Keratinocyte (primary cell): ENCODE data around the gene FOXL2. TPM values are rescaled to one million over a fixed set of nuclear protein-coding genes. Genes with fewer than 3 reads are reported as not detected.

ENCODE experiments used
- DNase-seq: peaks from one replicate; pipeline ENCODE4 v3.0.0-alpha.2; 2011; ENCODE audit warnings: low read depth, missing footprints, low spot score
- FAIRE-seq: peaks from 2 replicates; lab custom pipeline; 2011; peaks lifted over from hg19 to GRCh38; lab: Jason Lieb, UNC
- H2AFZ ChIP-seq: 2 replicates; pipeline ENCODE4 v1.6.0; 2012; ENCODE audit warnings: low read length, control low read depth, inconsistent platforms; ENCODE audit not compliant: control insufficient read depth
- H3K27ac ChIP-seq: 2 replicates; pipeline ENCODE4 v1.5.1; 2011; ENCODE audit warnings: low read length; ENCODE audit not compliant: control insufficient read depth, insufficient read depth
- H3K27me3 ChIP-seq: 3 replicates; pipeline ENCODE4 v1.6.0; 2011; ENCODE audit warnings: low read length; ENCODE audit not compliant: control insufficient read depth, insufficient read depth; ENCODE audit errors: extremely low read depth
- H3K36me3 ChIP-seq, 2 experiments: 2 replicates in 1 of 2; 3 replicates in 1 of 2; pipeline ENCODE4 v1.5.1; 2011; ENCODE audit warnings: low read length in 2 of 2, mild to moderate bottlenecking in 1 of 2; ENCODE audit not compliant: control insufficient read depth in 2 of 2, insufficient read depth in 2 of 2; ENCODE audit errors: extremely low read depth in 1 of 2
- H3K4me1 ChIP-seq: 3 replicates; pipeline ENCODE4 v1.5.1; 2011; ENCODE audit warnings: low read length; ENCODE audit not compliant: control insufficient read depth, insufficient read depth; ENCODE audit errors: extremely low read depth
- H3K4me2 ChIP-seq: 3 replicates; pipeline ENCODE4 v1.6.0; 2011; ENCODE audit warnings: low read depth, low read length; ENCODE audit not compliant: control insufficient read depth, insufficient read depth; ENCODE audit errors: extremely low read depth
- H3K4me3 ChIP-seq, 3 experiments: fragments of 200-600 bp in 1 of 3; sonication (generic) in 1 of 3; 2 replicates in 2 of 3; 3 replicates in 1 of 3; pipeline ENCODE4 v1.5.1; 2011 to 2016; ENCODE audit warnings: low read length in 3 of 3, mild to moderate bottlenecking in 3 of 3, control low read depth in 2 of 3, inconsistent platforms in 1 of 3, low read depth in 1 of 3, mixed read lengths in 1 of 3, mixed run types in 1 of 3, moderate library complexity in 1 of 3; ENCODE audit not compliant: control insufficient read depth in 2 of 3, insufficient read depth in 2 of 3; ENCODE audit errors: extremely low read depth in 1 of 3
- H3K79me2 ChIP-seq: 2 replicates; pipeline ENCODE4 v1.6.0; 2012; ENCODE audit warnings: low read length; ENCODE audit not compliant: control insufficient read depth, insufficient read depth
- H3K9ac ChIP-seq: 3 replicates; pipeline ENCODE4 v1.6.0; 2011; ENCODE audit warnings: low read length; ENCODE audit not compliant: control insufficient read depth, insufficient read depth; ENCODE audit errors: extremely low read depth
- H3K9me1 ChIP-seq: 3 replicates; pipeline ENCODE4 v1.6.0; 2011; ENCODE audit warnings: low read length; ENCODE audit not compliant: control insufficient read depth, insufficient read depth; ENCODE audit errors: extremely low read depth
- H3K9me3 ChIP-seq: 2 replicates; pipeline ENCODE4 v1.5.1; 2012; ENCODE audit warnings: low read depth, low read length; ENCODE audit not compliant: control insufficient read depth
- H4K20me1 ChIP-seq: 3 replicates; pipeline ENCODE4 v1.6.0; 2011; ENCODE audit warnings: low read length; ENCODE audit not compliant: control insufficient read depth, insufficient read depth; ENCODE audit errors: extremely low read depth
- EZH2 ChIP-seq: IDR thresholded peaks from one replicate; pipeline ENCODE4 v1.6.1; 2012; ENCODE audit warnings: inconsistent platforms, mild to moderate bottlenecking, low read length, moderate library complexity
- dilution Hi-C: fragments of 300-500 bp; cut with MboI; formaldehyde crosslinking; loops from one replicate; pipeline ENCODE4 v1.7.0; 2020; ENCODE audit warnings: low sequenced_read_pairs; ENCODE audit not compliant: extremely low pct_ligation_motif_present
- polyA plus RNA-seq, 5 experiments: library from polyadenylated mRNA; depleted of rRNA in 3 of 5; stranded (reverse) in 3 of 5; stranded (forward) in 1 of 5; unstranded in 1 of 5; fragments of >200 nt; gene quantifications; 1 replicate in 1 of 5; 2 replicates in 3 of 5; 3 replicates in 1 of 5; pipeline versions ENCODE4 v1.2.1 to v1.2.3, GENCODE V29; 2011 to 2012; ENCODE audit warnings: missing spikeins in 2 of 5, low read depth in 1 of 5, low replicate concordance in 1 of 5
- TF ChIP-seq, protein P1 (sequence below), 3 experiments: IDR thresholded peaks in 1 of 3; conservative IDR thresholded peaks in 1 of 3; optimal IDR thresholded peaks in 1 of 3; 2 replicates in 2 of 3; 3 replicates in 1 of 3; pipeline versions ENCODE3 to v1.5.1; 2011; ENCODE audit warnings: low read length in 3 of 3, mild to moderate bottlenecking in 3 of 3, moderate library complexity in 2 of 3, control low read depth in 1 of 3, inconsistent platforms in 1 of 3; ENCODE audit not compliant: insufficient read depth in 2 of 3; ENCODE audit errors: extremely low read depth in 1 of 3

The FOXL2 gene
- polyA plus RNA-seq, 1 donor (not counting 4 experiments of a cell fraction or from before 2014, with no cell fraction given): 0.25 TPM

DNA sequence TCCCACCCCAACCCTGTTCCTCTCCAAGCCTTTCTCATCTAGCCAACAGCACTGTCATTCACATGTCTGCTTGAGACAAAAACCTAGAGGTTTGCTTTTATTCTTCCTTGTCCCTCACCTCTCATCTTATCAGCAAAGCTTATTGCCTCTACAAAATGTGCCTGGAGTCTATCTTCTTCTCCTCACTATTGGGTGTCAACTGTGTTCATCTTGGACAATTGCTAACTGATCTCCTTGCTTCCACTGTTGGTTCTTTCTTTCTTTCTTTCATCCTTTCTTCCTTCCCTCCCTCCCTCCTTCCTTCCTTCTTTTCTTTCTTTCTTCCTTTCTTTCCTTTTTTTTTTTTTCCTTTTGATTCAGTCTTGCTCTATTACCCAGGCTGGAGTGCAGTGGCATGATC lies 48.2 kb downstream of the FOXL2 start:
- Histone ChIP-seq H3K27me3 (no peaks in the 10 kb centered on the region), H2AFZ (peak overlapping the region; percentile 54), H3K9ac (no peak overlapping the region), H3K4me1 (peaks cover 8% of the 10 kb centered on the region), H3K9me1 (no peaks in the 10 kb centered on the region), H4K20me1 (no peaks in the 10 kb centered on the region), H3K36me3 (no peaks in the 10 kb centered on the region), H3K4me3 (no peak overlapping the region), H3K27ac (no peak overlapping the region), H3K4me2 (no peak overlapping the region), H3K9me3 (no peaks in the 10 kb centered on the region), H3K79me2 (no peaks in the 10 kb centered on the region)
- DNase-seq: no peak
- dilution Hi-C loops: no loop called here
- TF ChIP-seq, protein P1, sequence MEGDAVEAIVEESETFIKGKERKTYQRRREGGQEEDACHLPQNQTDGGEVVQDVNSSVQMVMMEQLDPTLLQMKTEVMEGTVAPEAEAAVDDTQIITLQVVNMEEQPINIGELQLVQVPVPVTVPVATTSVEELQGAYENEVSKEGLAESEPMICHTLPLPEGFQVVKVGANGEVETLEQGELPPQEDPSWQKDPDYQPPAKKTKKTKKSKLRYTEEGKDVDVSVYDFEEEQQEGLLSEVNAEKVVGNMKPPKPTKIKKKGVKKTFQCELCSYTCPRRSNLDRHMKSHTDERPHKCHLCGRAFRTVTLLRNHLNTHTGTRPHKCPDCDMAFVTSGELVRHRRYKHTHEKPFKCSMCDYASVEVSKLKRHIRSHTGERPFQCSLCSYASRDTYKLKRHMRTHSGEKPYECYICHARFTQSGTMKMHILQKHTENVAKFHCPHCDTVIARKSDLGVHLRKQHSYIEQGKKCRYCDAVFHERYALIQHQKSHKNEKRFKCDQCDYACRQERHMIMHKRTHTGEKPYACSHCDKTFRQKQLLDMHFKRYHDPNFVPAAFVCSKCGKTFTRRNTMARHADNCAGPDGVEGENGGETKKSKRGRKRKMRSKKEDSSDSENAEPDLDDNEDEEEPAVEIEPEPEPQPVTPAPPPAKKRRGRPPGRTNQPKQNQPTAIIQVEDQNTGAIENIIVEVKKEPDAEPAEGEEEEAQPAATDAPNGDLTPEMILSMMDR (optimal IDR thresholded peaks at IDR 0.05 in 1 of 3, IDR thresholded peaks at IDR 0.05 in 1 of 3, conservative IDR thresholded peaks at IDR 0.05 in 1 of 3; ENCODE audit: extremely low read depth in 1 of 3, insufficient read depth in 2 of 3, low read length in 3 of 3): no peak
- no peak for TF ChIP-seq EZH2
- FAIRE-seq: no peak

GRCh38 chr3:138898301-138898700 lies 48.6 kb downstream of the FOXL2 start:
- H3K4me1 ChIP-seq: peaks cover 8% of the 10 kb centered on the region
- no peak overlapping the region for H3K9ac ChIP-seq
- peak overlapping the region; percentile 54 for H2AFZ ChIP-seq
- no peak overlapping the region for H3K27ac ChIP-seq
- no peaks in the 10 kb centered on the region for H3K27me3 ChIP-seq
- H3K79me2 ChIP-seq: no peaks in the 10 kb centered on the region
- H3K9me3 ChIP-seq: no peaks in the 10 kb centered on the region
- no peaks in the 10 kb centered on the region for H3K36me3 ChIP-seq
- DNase-seq (no peak), FAIRE-seq (no peak)
- dilution Hi-C loops: no loop called here
- H3K4me3 ChIP-seq: no peak overlapping the region
- no peak overlapping the region for H3K4me2 ChIP-seq
- TF ChIP-seq, protein P1 (optimal IDR thresholded peaks at IDR 0.05 in 1 of 3, IDR thresholded peaks at IDR 0.05 in 1 of 3, conservative IDR thresholded peaks at IDR 0.05 in 1 of 3; ENCODE audit: extremely low read depth in 1 of 3, insufficient read depth in 2 of 3, low read length in 3 of 3): no peak
- TF ChIP-seq EZH2: no peak
- H4K20me1 ChIP-seq: no peaks in the 10 kb centered on the region
- no peaks in the 10 kb centered on the region for H3K9me1 ChIP-seq

Other genes with a start within 250 kb of the FOXL2 start
- gene PIK3CB, start 112.2 kb downstream of the FOXL2 start, polyA plus RNA-seq: 11.5 to 19.9 TPM (median 18.5 TPM) in 3 replicates
- 0.38 to 0.95 TPM (median 0.43 TPM) in 3 replicates for gene FOXL2NB, start 80 bp upstream of the FOXL2 start, polyA plus RNA-seq
- not detected in 3 replicates for gene PRR23A, start 59.1 kb upstream of the FOXL2 start, polyA plus RNA-seq
- not detected in 3 replicates for gene PRR23B, start 73.8 kb upstream of the FOXL2 start, polyA plus RNA-seq
- not detected in 3 replicates for gene PRR23C, start 97.8 kb upstream of the FOXL2 start, polyA plus RNA-seq